GM13976 (cell line): ENCODE data around the gene CLOCK.

Experiments used
- DNase-seq: peaks from one replicate; pipeline ENCODE4 v3.0.0; 2012; ENCODE audit warnings: low spot score
- CTCF ChIP-seq: IDR thresholded peaks from 2 replicates; pipeline ENCODE4 v1.5.1; 2012; ENCODE audit warnings: borderline replicate concordance, mild to moderate bottlenecking; ENCODE audit not compliant: insufficient read depth; ENCODE audit errors: extremely low read depth, missing control alignments, control extremely low read depth
- in situ Hi-C: fragments of 300-500 bp; cut with MboI; formaldehyde crosslinking; loops from one replicate; pipeline ENCODE4 v1.12.0; 2022; ENCODE audit warnings: low sequenced_read_pairs, mixed read lengths, inconsistent platforms; ENCODE audit not compliant: unreplicated experiment

The CLOCK gene

GRCh38 chr4:55405073-55405472 lies 141.6 kb downstream of the CLOCK start:
- in situ Hi-C loops = no loop called here

GRCh38 chr4:55399581-55399980 lies 147.1 kb downstream of the CLOCK start:
- in situ Hi-C loops = no loop called here
- TF ChIP-seq CTCF = no peak
- no peak for DNase-seq

More at GRCh38 chr4:55405073-55405472, 141.6 kb downstream of the CLOCK start:
- DNase-seq = no peak
- TF ChIP-seq CTCF = no peak

GRCh38 chr4:55398966-55399365 lies 147.7 kb downstream of the CLOCK start:
- in situ Hi-C loops = no loop called here
- TF ChIP-seq CTCF = no peak
- DNase-seq = no peak

- DNase-seq = no peak
- TF ChIP-seq CTCF = no peak
- in situ Hi-C loops = no loop called here
Measured at GRCh38 chr4:55398461-55398860, 148.2 kb downstream of the CLOCK start.

GRCh38 chr4:55397520-55398321 lies 149.0 kb downstream of the CLOCK start:
- TF ChIP-seq CTCF = no peak
- DNase-seq = no peak
- in situ Hi-C loops = no loop called here

- in situ Hi-C loops = no loop called here
- TF ChIP-seq CTCF = no peak
- DNase-seq = no peak
Measured at GRCh38 chr4:55397126-55397436, 149.6 kb downstream of the CLOCK start.
